WTC11 (cell line): ENCODE results near the gene CLEC4M. TPM values are rescaled to one million over a fixed set of nuclear protein-coding genes. Genes with fewer than 3 reads are reported as not detected.

Experiments
- ATAC-seq: fragments of 200-7000 bp; cut with Tn5 transposase; 2 replicates; pipeline ENCODE4 v1.10.0; 2021; ENCODE audit warnings: mild to moderate bottlenecking, moderate library complexity
- CTCF ChIA-PET: fragments of 300-600 bp; sonication (Branson Sonifier 250); formaldehyde crosslinking; loops from one replicate; lab custom pipeline; 2021; ENCODE audit warnings: antibody characterized with exemption; lab: Charles Lee
- POLR2A ChIA-PET: fragments of 350-600 bp; sonication (Branson Sonifier 250); formaldehyde crosslinking; loops from one replicate; lab custom pipeline; 2021; ENCODE audit warnings: antibody characterized with exemption; lab: Charles Lee
- DNase-seq: peaks from one replicate; pipeline ENCODE4 v3.0.0; 2021; ENCODE audit warnings: low spot score
- H3K27ac Mint-ChIP-seq: 2 replicates; pipeline ENCODE4 v1.8.0; 2021; ENCODE audit warnings: mixed read lengths
- H3K27me3 Mint-ChIP-seq: 2 replicates; pipeline ENCODE4 v1.8.0; 2021; ENCODE audit warnings: low read depth, mild to moderate bottlenecking, moderate library complexity, mixed read lengths
- H3K36me3 Mint-ChIP-seq: 2 replicates; pipeline ENCODE4 v1.8.0; 2021; ENCODE audit warnings: mixed read lengths
- H3K4me1 Mint-ChIP-seq: 2 replicates; pipeline ENCODE4 v1.8.0; 2022; ENCODE audit warnings: mixed read lengths
- H3K4me3 Mint-ChIP-seq: 2 replicates; pipeline ENCODE4 v1.8.0; 2021; ENCODE audit warnings: mild to moderate bottlenecking, moderate library complexity, mixed read lengths
- H3K9me3 Mint-ChIP-seq: 2 replicates; pipeline ENCODE4 v1.8.0; 2021; ENCODE audit warnings: mixed read lengths
- ESRRA ChIP-seq: sonication (generic); formaldehyde crosslinking; IDR thresholded peaks from 2 replicates; pipeline ENCODE4 v1.8.1; 2022; ENCODE audit warnings: mild to moderate bottlenecking, missing genetic modification reagents, borderline replicate concordance
- GABPB1 ChIP-seq: sonication (generic); formaldehyde crosslinking; IDR thresholded peaks from 2 replicates; pipeline ENCODE4 v1.8.1; 2023; ENCODE audit warnings: mild to moderate bottlenecking, missing genetic modification reagents
- IRF2 ChIP-seq: sonication (generic); formaldehyde crosslinking; IDR thresholded peaks from 2 replicates; pipeline ENCODE4 v1.8.0; 2022; ENCODE audit warnings: low read depth, missing genetic modification reagents, borderline replicate concordance
- OVOL2 ChIP-seq: fragments of 250-450 bp; sonication (Bioruptor Pico); IDR thresholded peaks from 2 replicates; pipeline ENCODE4 v1.9.0; 2021; ENCODE audit warnings: mild to moderate bottlenecking, borderline replicate concordance
- SMAD3 ChIP-seq: sonication (generic); formaldehyde crosslinking; IDR thresholded peaks from 2 replicates; pipeline ENCODE4 v1.8.0; 2022; ENCODE audit warnings: missing genetic modification reagents, mild to moderate bottlenecking, borderline replicate concordance
- SP1 ChIP-seq: sonication (generic); formaldehyde crosslinking; conservative IDR thresholded peaks from 2 replicates; pipeline ENCODE4 v1.8.1; 2022; ENCODE audit warnings: missing genetic modification reagents
- TP53 ChIP-seq: sonication (generic); formaldehyde crosslinking; IDR thresholded peaks from 2 replicates; pipeline ENCODE4 v1.8.1; 2023; ENCODE audit warnings: mild to moderate bottlenecking, missing genetic modification reagents
- ZBTB21 ChIP-seq: sonication (generic); formaldehyde crosslinking; IDR thresholded peaks from 2 replicates; pipeline ENCODE4 v1.8.1; 2023; ENCODE audit warnings: mild to moderate bottlenecking, missing genetic modification reagents, borderline replicate concordance
- ZNF121 ChIP-seq: sonication (generic); formaldehyde crosslinking; IDR thresholded peaks from 2 replicates; pipeline ENCODE4 v1.8.0; 2023; ENCODE audit warnings: missing genetic modification reagents
- ZNF138 ChIP-seq: sonication (generic); formaldehyde crosslinking; conservative IDR thresholded peaks from 2 replicates; pipeline ENCODE4 v1.8.1; 2022; ENCODE audit warnings: mild to moderate bottlenecking, moderate library complexity, missing genetic modification reagents
- ZNF396 ChIP-seq: fragments of 250-450 bp; sonication (Bioruptor Pico); IDR thresholded peaks from 2 replicates; pipeline ENCODE4 v1.8.0; 2021; ENCODE audit warnings: mild to moderate bottlenecking, moderate library complexity, borderline replicate concordance
- ZNF423 ChIP-seq: fragments of 250-450 bp; sonication (Bioruptor Pico); IDR thresholded peaks from 2 replicates; pipeline ENCODE4 v2.1.2; 2022; ENCODE audit warnings: mild to moderate bottlenecking, moderate library complexity
- total RNA-seq: library from RNA; stranded (reverse); gene quantifications from 3 replicates; pipeline ENCODE4 v1.2.3, GENCODE V29; 2021
- TF ChIP-seq, protein P1 (sequence below): fragments of 250-450 bp; sonication (Bioruptor Pico); IDR thresholded peaks from 2 replicates; pipeline ENCODE4 v1.9.0; 2021; ENCODE audit warnings: mild to moderate bottlenecking, borderline replicate concordance
- TF ChIP-seq, protein P2 (sequence below): sonication (generic); formaldehyde crosslinking; IDR thresholded peaks from 2 replicates; pipeline ENCODE4 v1.8.0; 2022; ENCODE audit warnings: mild to moderate bottlenecking, missing genetic modification reagents
- TF ChIP-seq, protein P3 (sequence below): sonication (generic); formaldehyde crosslinking; IDR thresholded peaks from 2 replicates; pipeline ENCODE4 v1.8.1; 2023; ENCODE audit warnings: mild to moderate bottlenecking, moderate library complexity, missing genetic modification reagents
- TF ChIP-seq, protein P4 (sequence below): sonication (generic); formaldehyde crosslinking; IDR thresholded peaks from 2 replicates; pipeline ENCODE4 v1.8.0; 2022; ENCODE audit warnings: missing genetic modification reagents
- TF ChIP-seq, protein P5 (sequence below): sonication (generic); formaldehyde crosslinking; IDR thresholded peaks from 2 replicates; pipeline ENCODE4 v1.8.1; 2022; ENCODE audit warnings: mild to moderate bottlenecking, moderate library complexity, missing genetic modification reagents
- TF ChIP-seq, protein P6 (sequence below): sonication (generic); formaldehyde crosslinking; IDR thresholded peaks from 2 replicates; pipeline ENCODE4 v1.8.1; 2022; ENCODE audit warnings: mild to moderate bottlenecking, missing genetic modification reagents, moderate library complexity, borderline replicate concordance

Gene CLEC4M
- total RNA-seq, 1 experiment from 2014 or later = not detected

DNA sequence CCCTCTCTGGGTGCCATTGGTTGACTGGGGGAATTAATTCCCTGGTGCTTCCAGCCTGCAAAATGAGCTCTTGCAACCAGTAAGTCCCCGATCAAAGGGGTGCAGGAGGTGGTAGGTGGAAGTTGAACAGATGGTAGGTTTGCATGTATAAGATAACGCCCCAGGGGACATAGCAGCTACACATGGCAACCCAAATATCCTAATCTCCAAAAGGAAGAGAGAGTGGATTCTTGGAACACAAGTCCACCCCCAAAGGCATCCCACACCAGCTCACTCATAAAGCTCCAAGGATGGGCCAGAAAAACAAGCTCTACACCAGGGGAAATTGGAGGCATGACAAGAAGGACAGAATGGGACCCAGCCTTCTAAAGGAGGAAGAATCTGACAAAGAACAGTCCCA is 20.5 kb upstream of the CLEC4M start:
- H3K4me1 Mint-ChIP-seq = peaks cover 6% of the 10 kb centered on the region
- ATAC-seq (no peak), DNase-seq (no peak)
- CTCF ChIA-PET = interaction anchor here (1.4 kb wide), 1 partner anchor 57 kb away, joined by 4 read pairs; no protein-coding TSS in a partner anchor
- H3K9me3 Mint-ChIP-seq = no peaks in the 10 kb centered on the region
- no peak overlapping the region for H3K27ac Mint-ChIP-seq
- POLR2A ChIA-PET = no interaction called here
- no peaks in the 10 kb centered on the region for H3K36me3 Mint-ChIP-seq
- TF ChIP-seq SP1 (CRISPR knock-in tag) (no peak), ZNF396 (no peak), ZNF138 (CRISPR knock-in tag) (no peak), IRF2 (no peak), ESRRA (CRISPR knock-in tag) (no peak), TP53 (no peak), OVOL2 (CRISPR knock-in tag) (no peak), ZNF121 (CRISPR knock-in tag) (no peak), GABPB1 (no peak), ZBTB21 (no peak), ZNF423 (CRISPR knock-in tag) (no peak), SMAD3 (CRISPR knock-in tag) (no peak)
- TF ChIP-seq, protein P1, sequence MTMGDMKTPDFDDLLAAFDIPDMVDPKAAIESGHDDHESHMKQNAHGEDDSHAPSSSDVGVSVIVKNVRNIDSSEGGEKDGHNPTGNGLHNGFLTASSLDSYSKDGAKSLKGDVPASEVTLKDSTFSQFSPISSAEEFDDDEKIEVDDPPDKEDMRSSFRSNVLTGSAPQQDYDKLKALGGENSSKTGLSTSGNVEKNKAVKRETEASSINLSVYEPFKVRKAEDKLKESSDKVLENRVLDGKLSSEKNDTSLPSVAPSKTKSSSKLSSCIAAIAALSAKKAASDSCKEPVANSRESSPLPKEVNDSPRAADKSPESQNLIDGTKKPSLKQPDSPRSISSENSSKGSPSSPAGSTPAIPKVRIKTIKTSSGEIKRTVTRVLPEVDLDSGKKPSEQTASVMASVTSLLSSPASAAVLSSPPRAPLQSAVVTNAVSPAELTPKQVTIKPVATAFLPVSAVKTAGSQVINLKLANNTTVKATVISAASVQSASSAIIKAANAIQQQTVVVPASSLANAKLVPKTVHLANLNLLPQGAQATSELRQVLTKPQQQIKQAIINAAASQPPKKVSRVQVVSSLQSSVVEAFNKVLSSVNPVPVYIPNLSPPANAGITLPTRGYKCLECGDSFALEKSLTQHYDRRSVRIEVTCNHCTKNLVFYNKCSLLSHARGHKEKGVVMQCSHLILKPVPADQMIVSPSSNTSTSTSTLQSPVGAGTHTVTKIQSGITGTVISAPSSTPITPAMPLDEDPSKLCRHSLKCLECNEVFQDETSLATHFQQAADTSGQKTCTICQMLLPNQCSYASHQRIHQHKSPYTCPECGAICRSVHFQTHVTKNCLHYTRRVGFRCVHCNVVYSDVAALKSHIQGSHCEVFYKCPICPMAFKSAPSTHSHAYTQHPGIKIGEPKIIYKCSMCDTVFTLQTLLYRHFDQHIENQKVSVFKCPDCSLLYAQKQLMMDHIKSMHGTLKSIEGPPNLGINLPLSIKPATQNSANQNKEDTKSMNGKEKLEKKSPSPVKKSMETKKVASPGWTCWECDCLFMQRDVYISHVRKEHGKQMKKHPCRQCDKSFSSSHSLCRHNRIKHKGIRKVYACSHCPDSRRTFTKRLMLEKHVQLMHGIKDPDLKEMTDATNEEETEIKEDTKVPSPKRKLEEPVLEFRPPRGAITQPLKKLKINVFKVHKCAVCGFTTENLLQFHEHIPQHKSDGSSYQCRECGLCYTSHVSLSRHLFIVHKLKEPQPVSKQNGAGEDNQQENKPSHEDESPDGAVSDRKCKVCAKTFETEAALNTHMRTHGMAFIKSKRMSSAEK (CRISPR knock-in tag) = no peak
- TF ChIP-seq, protein P2, sequence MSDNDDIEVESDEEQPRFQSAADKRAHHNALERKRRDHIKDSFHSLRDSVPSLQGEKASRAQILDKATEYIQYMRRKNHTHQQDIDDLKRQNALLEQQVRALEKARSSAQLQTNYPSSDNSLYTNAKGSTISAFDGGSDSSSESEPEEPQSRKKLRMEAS (CRISPR knock-in tag) = no peak
- TF ChIP-seq, protein P3, sequence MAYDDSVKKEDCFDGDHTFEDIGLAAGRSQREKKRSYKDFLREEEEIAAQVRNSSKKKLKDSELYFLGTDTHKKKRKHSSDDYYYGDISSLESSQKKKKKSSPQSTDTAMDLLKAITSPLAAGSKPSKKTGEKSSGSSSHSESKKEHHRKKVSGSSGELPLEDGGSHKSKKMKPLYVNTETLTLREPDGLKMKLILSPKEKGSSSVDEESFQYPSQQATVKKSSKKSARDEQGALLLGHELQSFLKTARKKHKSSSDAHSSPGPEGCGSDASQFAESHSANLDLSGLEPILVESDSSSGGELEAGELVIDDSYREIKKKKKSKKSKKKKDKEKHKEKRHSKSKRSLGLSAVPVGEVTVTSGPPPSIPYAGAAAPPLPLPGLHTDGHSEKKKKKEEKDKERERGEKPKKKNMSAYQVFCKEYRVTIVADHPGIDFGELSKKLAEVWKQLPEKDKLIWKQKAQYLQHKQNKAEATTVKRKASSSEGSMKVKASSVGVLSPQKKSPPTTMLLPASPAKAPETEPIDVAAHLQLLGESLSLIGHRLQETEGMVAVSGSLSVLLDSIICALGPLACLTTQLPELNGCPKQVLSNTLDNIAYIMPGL (CRISPR knock-in tag) = no peak
- TF ChIP-seq, protein P4, sequence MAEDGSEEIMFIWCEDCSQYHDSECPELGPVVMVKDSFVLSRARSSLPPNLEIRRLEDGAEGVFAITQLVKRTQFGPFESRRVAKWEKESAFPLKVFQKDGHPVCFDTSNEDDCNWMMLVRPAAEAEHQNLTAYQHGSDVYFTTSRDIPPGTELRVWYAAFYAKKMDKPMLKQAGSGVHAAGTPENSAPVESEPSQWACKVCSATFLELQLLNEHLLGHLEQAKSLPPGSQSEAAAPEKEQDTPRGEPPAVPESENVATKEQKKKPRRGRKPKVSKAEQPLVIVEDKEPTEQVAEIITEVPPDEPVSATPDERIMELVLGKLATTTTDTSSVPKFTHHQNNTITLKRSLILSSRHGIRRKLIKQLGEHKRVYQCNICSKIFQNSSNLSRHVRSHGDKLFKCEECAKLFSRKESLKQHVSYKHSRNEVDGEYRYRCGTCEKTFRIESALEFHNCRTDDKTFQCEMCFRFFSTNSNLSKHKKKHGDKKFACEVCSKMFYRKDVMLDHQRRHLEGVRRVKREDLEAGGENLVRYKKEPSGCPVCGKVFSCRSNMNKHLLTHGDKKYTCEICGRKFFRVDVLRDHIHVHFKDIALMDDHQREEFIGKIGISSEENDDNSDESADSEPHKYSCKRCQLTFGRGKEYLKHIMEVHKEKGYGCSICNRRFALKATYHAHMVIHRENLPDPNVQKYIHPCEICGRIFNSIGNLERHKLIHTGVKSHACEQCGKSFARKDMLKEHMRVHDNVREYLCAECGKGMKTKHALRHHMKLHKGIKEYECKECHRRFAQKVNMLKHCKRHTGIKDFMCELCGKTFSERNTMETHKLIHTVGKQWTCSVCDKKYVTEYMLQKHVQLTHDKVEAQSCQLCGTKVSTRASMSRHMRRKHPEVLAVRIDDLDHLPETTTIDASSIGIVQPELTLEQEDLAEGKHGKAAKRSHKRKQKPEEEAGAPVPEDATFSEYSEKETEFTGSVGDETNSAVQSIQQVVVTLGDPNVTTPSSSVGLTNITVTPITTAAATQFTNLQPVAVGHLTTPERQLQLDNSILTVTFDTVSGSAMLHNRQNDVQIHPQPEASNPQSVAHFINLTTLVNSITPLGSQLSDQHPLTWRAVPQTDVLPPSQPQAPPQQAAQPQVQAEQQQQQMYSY (CRISPR knock-in tag) = no peak
- TF ChIP-seq, protein P5, sequence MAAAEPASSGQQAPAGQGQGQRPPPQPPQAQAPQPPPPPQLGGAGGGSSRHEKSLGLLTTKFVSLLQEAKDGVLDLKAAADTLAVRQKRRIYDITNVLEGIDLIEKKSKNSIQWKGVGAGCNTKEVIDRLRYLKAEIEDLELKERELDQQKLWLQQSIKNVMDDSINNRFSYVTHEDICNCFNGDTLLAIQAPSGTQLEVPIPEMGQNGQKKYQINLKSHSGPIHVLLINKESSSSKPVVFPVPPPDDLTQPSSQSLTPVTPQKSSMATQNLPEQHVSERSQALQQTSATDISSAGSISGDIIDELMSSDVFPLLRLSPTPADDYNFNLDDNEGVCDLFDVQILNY (CRISPR knock-in tag) = no peak
- TF ChIP-seq, protein P6, sequence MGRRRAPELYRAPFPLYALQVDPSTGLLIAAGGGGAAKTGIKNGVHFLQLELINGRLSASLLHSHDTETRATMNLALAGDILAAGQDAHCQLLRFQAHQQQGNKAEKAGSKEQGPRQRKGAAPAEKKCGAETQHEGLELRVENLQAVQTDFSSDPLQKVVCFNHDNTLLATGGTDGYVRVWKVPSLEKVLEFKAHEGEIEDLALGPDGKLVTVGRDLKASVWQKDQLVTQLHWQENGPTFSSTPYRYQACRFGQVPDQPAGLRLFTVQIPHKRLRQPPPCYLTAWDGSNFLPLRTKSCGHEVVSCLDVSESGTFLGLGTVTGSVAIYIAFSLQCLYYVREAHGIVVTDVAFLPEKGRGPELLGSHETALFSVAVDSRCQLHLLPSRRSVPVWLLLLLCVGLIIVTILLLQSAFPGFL (CRISPR knock-in tag) = no peak
- H3K27me3 Mint-ChIP-seq = peaks cover 19% of the 10 kb centered on the region
- no peak overlapping the region for H3K4me3 Mint-ChIP-seq
